NCI-H226 (cell line): ENCODE data around the gene GPSM3.
"Not testable (repeated sequence)": the region's sequence is repeated elsewhere in the genome, so short reads cannot be mapped to it uniquely, and the experiment has no call there.

Source experiments
- DNase-seq: peaks from one replicate; pipeline ENCODE4 v3.0.0-alpha.2; 2015

Gene GPSM3

GRCh38 chr6:32192608-32193039 is at the start of gene GPSM3:
Gene GPSM3 (minus strand): TSS chr6:32192643. CDS start chr6:32192513, 130 bp downstream.
- no peak for DNase-seq

- DNase-seq, result no peak
Measured at GRCh38 chr6:32240686-32241085, 48.2 kb upstream of the GPSM3 start.

GRCh38 chr6:32239462-32239861 is 47.0 kb upstream of the GPSM3 start:
- no peak for DNase-seq

GRCh38 chr6:32234934-32235333 is 42.5 kb upstream of the GPSM3 start:
- DNase-seq, result no peak

GRCh38 chr6:32226434-32226833 is 34.0 kb upstream of the GPSM3 start:
- DNase-seq, result no peak

- no peak for DNase-seq
Measured at GRCh38 chr6:32224696-32225095, 32.3 kb upstream of the GPSM3 start.

- no peak for DNase-seq
Measured at GRCh38 chr6:32223258-32224235, 31.1 kb upstream of the GPSM3 start, which contains the start of gene NOTCH4. Gene NOTCH4 (minus strand): TSS chr6:32224067. CDS start chr6:32223928, 139 bp downstream.

GRCh38 chr6:32222333-32223230 is 30.1 kb upstream of the GPSM3 start:
- DNase-seq, result no peak

GRCh38 chr6:32220021-32220420 is 27.6 kb upstream of the GPSM3 start:
- DNase-seq, result no peak

GRCh38 chr6:32218167-32218566 is 25.7 kb upstream of the GPSM3 start:
- DNase-seq, result no peak

GRCh38 chr6:32216998-32217397 is 24.6 kb upstream of the GPSM3 start:
- no peak for DNase-seq

GRCh38 chr6:32216285-32216684 is 23.8 kb upstream of the GPSM3 start:
- DNase-seq, result no peak

- DNase-seq, result no peak
Measured at GRCh38 chr6:32215617-32216016, 23.2 kb upstream of the GPSM3 start.

- no peak for DNase-seq
Measured at GRCh38 chr6:32214126-32214525, 21.7 kb upstream of the GPSM3 start.

- no peak for DNase-seq
Measured at GRCh38 chr6:32213649-32214048, 21.2 kb upstream of the GPSM3 start.

GRCh38 chr6:32212076-32212760 is 19.8 kb upstream of the GPSM3 start:
- DNase-seq, result no peak

- DNase-seq, result not testable (repeated sequence)
Measured at GRCh38 chr6:32211432-32211831, 19.0 kb upstream of the GPSM3 start.

- DNase-seq, result no peak
Measured at GRCh38 chr6:32210191-32210601, 17.8 kb upstream of the GPSM3 start.

GRCh38 chr6:32208996-32209395 is 16.6 kb upstream of the GPSM3 start:
- no peak for DNase-seq

- DNase-seq, result no peak
Measured at GRCh38 chr6:32204268-32204715, 11.8 kb upstream of the GPSM3 start.

GRCh38 chr6:32203426-32204267 is 11.2 kb upstream of the GPSM3 start:
- DNase-seq, result no peak

- no peak for DNase-seq
Measured at GRCh38 chr6:32202186-32202585, 9.7 kb upstream of the GPSM3 start.
